ENCODE data around the gene SYNJ2. TPM values are rescaled to one million over a fixed set of nuclear protein-coding genes. Genes with fewer than 3 reads are reported as not detected.

SYNJ2 gene
- total and polyA plus RNA-seq, 2 donors (not counting 3 experiments of a cell fraction or from before 2014, with no cell fraction given), result 35.1 to 78.2 TPM

DNA sequence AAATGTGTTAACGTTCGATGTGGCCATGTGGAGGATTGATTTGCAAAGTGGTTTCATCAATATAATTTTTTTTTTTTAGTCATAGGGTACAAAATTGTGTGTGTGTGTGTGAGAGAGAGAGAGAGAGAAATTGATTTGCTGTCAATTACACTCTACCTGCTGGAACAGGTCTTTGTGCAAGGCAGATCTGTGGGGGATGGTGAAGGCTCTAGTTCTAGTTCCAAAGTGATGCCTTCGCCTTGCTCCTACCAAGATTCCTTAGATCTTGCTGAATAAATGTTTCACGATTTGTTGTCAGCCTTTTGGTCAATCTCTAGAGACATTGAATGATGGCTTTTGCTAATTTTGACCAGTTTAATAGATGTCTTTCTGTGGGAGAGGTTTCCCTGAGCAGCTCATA, 121.6 kb downstream of the SYNJ2 start:
- BruUV-seq (replicated peaks), result no TSS peak
- CTCF ChIA-PET, result no interaction called here
- no peaks in the 10 kb centered on the region for H3K79me2 ChIP-seq (ENCODE audit: control insufficient read depth, insufficient read depth, low read length)
- H4K20me1 ChIP-seq (replicated peaks; ENCODE audit: control insufficient read depth, extremely low read depth, insufficient read depth, low read length), result no peaks in the 10 kb centered on the region
- no peaks in the 10 kb centered on the region for H3K4me1 ChIP-seq (ENCODE audit: control insufficient read depth, extremely low read depth, insufficient read depth, low read length)
- no peak overlapping the region for H3K27ac ChIP-seq (ENCODE audit: insufficient read depth, low read depth, low read length)
- no peaks in the 10 kb centered on the region for H3K9me1 ChIP-seq (replicated peaks; ENCODE audit: control insufficient read depth, extremely low read depth, insufficient read depth, low read length)
- peaks cover 0 to 2% of the 10 kb centered on the region in 2 experiments for H3K36me3 ChIP-seq (ENCODE audit: control insufficient read depth in 2 of 2, extremely low read depth in 1 of 2, insufficient read depth in 2 of 2, low read length in 2 of 2)
- no peaks in the 10 kb centered on the region for H3K27me3 ChIP-seq (ENCODE audit: control insufficient read depth in 2 of 2, insufficient read depth in 2 of 2, low read length in 2 of 2)
- H3K4me2 ChIP-seq (ENCODE audit: insufficient read depth, low read length), result no peak overlapping the region
- dilution Hi-C loops (cut with MboI; ENCODE audit: extremely low pct_ligation_motif_present, low sequenced_read_pairs) (no loop called here), intact Hi-C loops (cut with micrococcal nuclease) (no loop called here)
- H3K9me3 ChIP-seq (replicated peaks; ENCODE audit: control insufficient read depth, insufficient read depth, low read length), result no peaks in the 10 kb centered on the region
- no peak for TF ChIP-seq EZH2 (IDR thresholded peaks at IDR 0.05; ENCODE audit: borderline replicate concordance, low read depth, low read length, severe bottlenecking)
- TF ChIP-seq POLR2A (IDR thresholded peaks at IDR 0.05; ENCODE audit: low read depth, low read length), result no peak
- TF ChIP-seq MYC (IDR thresholded peaks at IDR 0.05; ENCODE audit: low read depth, low read length), result no peak
- no peak for TF ChIP-seq POLR2AphosphoS5 (IDR thresholded peaks at IDR 0.05; ENCODE audit: insufficient read depth, low read depth, low read length)
- no peak for TF ChIP-seq GATA2 (IDR thresholded peaks at IDR 0.05; ENCODE audit: insufficient read depth, insufficient read length, low read depth, low read length)
- TF ChIP-seq FOS (IDR thresholded peaks at IDR 0.05; ENCODE audit: borderline replicate concordance, insufficient read depth, low read length), result no peak
- TF ChIP-seq JUN (IDR thresholded peaks at IDR 0.05; ENCODE audit: borderline replicate concordance, insufficient read depth, insufficient read length, low read depth), result no peak
- TF ChIP-seq, protein P1, sequence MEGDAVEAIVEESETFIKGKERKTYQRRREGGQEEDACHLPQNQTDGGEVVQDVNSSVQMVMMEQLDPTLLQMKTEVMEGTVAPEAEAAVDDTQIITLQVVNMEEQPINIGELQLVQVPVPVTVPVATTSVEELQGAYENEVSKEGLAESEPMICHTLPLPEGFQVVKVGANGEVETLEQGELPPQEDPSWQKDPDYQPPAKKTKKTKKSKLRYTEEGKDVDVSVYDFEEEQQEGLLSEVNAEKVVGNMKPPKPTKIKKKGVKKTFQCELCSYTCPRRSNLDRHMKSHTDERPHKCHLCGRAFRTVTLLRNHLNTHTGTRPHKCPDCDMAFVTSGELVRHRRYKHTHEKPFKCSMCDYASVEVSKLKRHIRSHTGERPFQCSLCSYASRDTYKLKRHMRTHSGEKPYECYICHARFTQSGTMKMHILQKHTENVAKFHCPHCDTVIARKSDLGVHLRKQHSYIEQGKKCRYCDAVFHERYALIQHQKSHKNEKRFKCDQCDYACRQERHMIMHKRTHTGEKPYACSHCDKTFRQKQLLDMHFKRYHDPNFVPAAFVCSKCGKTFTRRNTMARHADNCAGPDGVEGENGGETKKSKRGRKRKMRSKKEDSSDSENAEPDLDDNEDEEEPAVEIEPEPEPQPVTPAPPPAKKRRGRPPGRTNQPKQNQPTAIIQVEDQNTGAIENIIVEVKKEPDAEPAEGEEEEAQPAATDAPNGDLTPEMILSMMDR (IDR thresholded peaks at IDR 0.05; ENCODE audit: extremely low read depth in 1 of 2, insufficient read depth in 1 of 2, low read depth in 1 of 2, low read length in 2 of 2), result no peak
- TF ChIP-seq, protein P2, sequence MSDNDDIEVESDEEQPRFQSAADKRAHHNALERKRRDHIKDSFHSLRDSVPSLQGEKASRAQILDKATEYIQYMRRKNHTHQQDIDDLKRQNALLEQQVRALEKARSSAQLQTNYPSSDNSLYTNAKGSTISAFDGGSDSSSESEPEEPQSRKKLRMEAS (IDR thresholded peaks at IDR 0.05; ENCODE audit: insufficient read depth, insufficient read length), result no peak
- no peak for DNase-seq (ENCODE audit: low read depth, low spot score)
- H2AFZ ChIP-seq (ENCODE audit: low read depth, low read length), result no peak overlapping the region
- no peak overlapping the region for H3K4me3 ChIP-seq (replicated peaks in 1 of 3; ENCODE audit: insufficient read depth in 1 of 3, low read depth in 1 of 3, low read length in 3 of 3)
- no peak for FAIRE-seq
- no peak overlapping the region for H3K9ac ChIP-seq (replicated peaks; ENCODE audit: extremely low read depth, insufficient read depth, low read length)
- POLR2A ChIA-PET, result no interaction called here
